ENCODE measurements around the gene ALDH16A1. TPM values are rescaled to one million over a fixed set of nuclear protein-coding genes. Genes with fewer than 3 reads are reported as not detected.

Gene ALDH16A1
- total and polyA plus RNA-seq, 2 of the 4 experiments (the other 2 are of a cell fraction) = 10.4 to 12.9 TPM

- Histone ChIP-seq H4K20me1 (ENCODE audit: insufficient read depth, low read length) (peaks cover 3% of the 10 kb centered on the region; the same call in 1 of the 2 replicates), H3K36me3 (ENCODE audit: control insufficient read depth, insufficient read depth, low read length) (peaks cover 4% of the 10 kb centered on the region), H2AK5ac (ENCODE audit: low read depth, low read length) (0 out of 2 replicates have a peak overlapping the region, but pooled peaks have one; percentile 2), H3K4me3 (ENCODE audit: insufficient read depth, low read depth, low read length) (no peak overlapping the region), H3K56ac (ENCODE audit: extremely low read depth, insufficient read depth, low read length) (no peak overlapping the region), H2BK20ac (ENCODE audit: low read depth, low read length) (no peak overlapping the region), H4K5ac (ENCODE audit: low read depth, low read length) (no peak overlapping the region), H2BK120ac (ENCODE audit: low read depth, low read length) (no peak overlapping the region), H3K27ac (ENCODE audit: insufficient read depth, low read length) (no peak overlapping the region), H2AFZ (replicated peaks; ENCODE audit: low read length, poor library complexity) (no peak overlapping the region), H4K91ac (ENCODE audit: insufficient read depth, low read depth, low read length) (no peak overlapping the region), H2BK15ac (ENCODE audit: low read depth, low read length) (no peak overlapping the region), H3K4me1 (ENCODE audit: control insufficient read depth, insufficient read depth, low read length) (peaks cover 2% of the 10 kb centered on the region; the same call in 1 of the 2 replicates), H3K9me1 (ENCODE audit: insufficient read depth, low read length) (peaks cover 11% of the 10 kb centered on the region), H3K14ac (replicated peaks; ENCODE audit: low read depth, low read length) (peak overlapping the region; percentile 52; the same call in 1 of the 2 replicates), H4K8ac (ENCODE audit: low read depth in 2 of 2, low read length in 2 of 2) (no peak overlapping the region), H3K9ac (ENCODE audit: low read depth, low read length) (no peak overlapping the region; the same call in 1 of the 2 replicates), H2AK9ac (replicated peaks; ENCODE audit: low read depth, low read length, poor library complexity) (peak overlapping the region; percentile 89), H3K4ac (ENCODE audit: low read depth, low read length) (no peak overlapping the region), H3K9me3 (ENCODE audit: control insufficient read depth, insufficient read depth, low read length) (no peaks in the 10 kb centered on the region), H3K27me3 (ENCODE audit: control insufficient read depth, insufficient read depth, low read length) (no peaks in the 10 kb centered on the region), H3K79me1 (ENCODE audit: low read depth in 1 of 2, low read length in 2 of 2) (peaks cover 23 to 50% of the 10 kb centered on the region in 2 experiments), H3K23ac (ENCODE audit: low read depth, low read length) (peak overlapping the region; percentile 16; the same call in 1 of the 2 replicates), H3K18ac (ENCODE audit: low read depth, low read length) (no peak overlapping the region), H2BK5ac (ENCODE audit: low read depth, low read length, poor library complexity, severe bottlenecking) (no peak overlapping the region), H3K4me2 (ENCODE audit: low read depth, low read length) (peak overlapping the region; percentile 63)
- in situ Hi-C loops (cut with MboI; ENCODE audit: low sequenced_read_pairs) (no loop called here), dilution Hi-C loops (cut with HindIII; ENCODE audit: low sequenced_read_pairs, unreplicated experiment) (no loop called here), intact Hi-C loops (cut with micrococcal nuclease) (no loop called here)
- no peak for TF ChIP-seq MAZ (IDR thresholded peaks at IDR 0.05; ENCODE audit: borderline replicate concordance, low read depth, low read length)
- no peak for TF ChIP-seq CTCF (conservative IDR thresholded peaks at IDR 0.05; ENCODE audit: low read depth, low read length)
- no peak for TF ChIP-seq BHLHE40 (IDR thresholded peaks at IDR 0.05; ENCODE audit: low read depth, low read length)
- TF ChIP-seq FOS (IDR thresholded peaks at IDR 0.05; ENCODE audit: low read depth, low read length) = no peak
- TF ChIP-seq RAD21 (IDR thresholded peaks at IDR 0.05; ENCODE audit: low read length) = no peak
- TF ChIP-seq MAFK (IDR thresholded peaks at IDR 0.05; ENCODE audit: low read depth, low read length) = no peak
- TF ChIP-seq CEBPB (IDR thresholded peaks at IDR 0.05; ENCODE audit: low read depth, low read length) = no peak
- TF ChIP-seq SMC3 (IDR thresholded peaks at IDR 0.05; ENCODE audit: low read depth, low read length) = no peak
- TF ChIP-seq ELK1 (IDR thresholded peaks at IDR 0.05; ENCODE audit: borderline replicate concordance, low read depth, low read length) = no peak
- TF ChIP-seq POLR2A (IDR thresholded peaks at IDR 0.05; ENCODE audit: low read depth, low read length) = no peak
- TF ChIP-seq USF2 (IDR thresholded peaks at IDR 0.05; ENCODE audit: low read depth, low read length) = no peak
- no peak for TF ChIP-seq NFE2L2 (IDR thresholded peaks at IDR 0.05; ENCODE audit: low read depth, low read length)
- no peak for TF ChIP-seq RFX5 (IDR thresholded peaks at IDR 0.05; ENCODE audit: low read depth, low read length)
- no peak for TF ChIP-seq CHD1 (IDR thresholded peaks at IDR 0.05; ENCODE audit: low read depth, low read length)
- no peak for TF ChIP-seq MXI1 (IDR thresholded peaks at IDR 0.05; ENCODE audit: borderline replicate concordance, low read depth, low read length)
- no peak for TF ChIP-seq RCOR1 (IDR thresholded peaks at IDR 0.05; ENCODE audit: insufficient replicate concordance, low read length)
- WGBS, 2 experiments (ENCODE audit: extremely low coverage in 2 of 2, insufficient read length in 1 of 2) = 94% methylated on average over 3 of the region's 7 CpGs; no CpG with 5 or more reads in 1 of the 2 experiments
- BruUV-seq (replicated peaks) = no TSS peak
- ATAC-seq (ENCODE audit: low read depth) = no peak
- ChIA-PET POLR2A (ENCODE audit: unreplicated experiment) (no interaction called here), CTCF (no interaction called here)
- no peak for DNase-seq
Observed at GRCh38 chr19:49450405-49450804, 2.6 kb upstream of the ALDH16A1 start.

All from IMR-90 (cell line).